PC-3 (cell line): ENCODE results near the gene CXCR4.

Experiments used
- EZH2 ChIP-seq: fragments of 300-600 bp; sonication (generic); IDR thresholded peaks from one replicate; pipeline ENCODE4 v1.6.1; 2017; ENCODE audit warnings: antibody characterized with exemption, mild to moderate bottlenecking, low read length; ENCODE audit not compliant: unreplicated experiment
- TF ChIP-seq, protein P1 (sequence below): fragments of 300-600 bp; sonication (generic); conservative IDR thresholded peaks from 2 replicates; pipeline ENCODE4 v1.5.1; 2017; ENCODE audit warnings: antibody characterized with exemption, low read depth, mild to moderate bottlenecking, low read length

DNA sequence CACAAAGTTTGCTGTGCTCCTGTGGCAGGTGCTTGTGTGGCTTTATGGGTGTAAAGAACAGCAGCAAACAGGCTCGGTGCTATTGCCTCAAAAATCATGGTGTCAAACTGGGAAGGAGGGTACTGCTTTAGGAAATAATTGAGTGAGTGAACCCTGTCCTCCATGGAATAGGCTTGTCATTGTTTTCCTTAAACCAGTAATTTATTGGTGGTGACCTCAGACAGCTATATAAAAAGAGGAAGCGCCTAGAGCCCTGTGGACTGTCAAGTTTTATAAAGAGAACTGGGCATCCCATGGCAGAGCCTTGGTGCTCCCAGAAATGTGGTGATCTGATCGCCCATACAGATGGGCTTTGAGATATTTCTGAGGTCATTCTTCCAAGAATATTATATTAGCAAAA is 4.7 kb upstream of the CXCR4 start:
- TF ChIP-seq, protein P1, sequence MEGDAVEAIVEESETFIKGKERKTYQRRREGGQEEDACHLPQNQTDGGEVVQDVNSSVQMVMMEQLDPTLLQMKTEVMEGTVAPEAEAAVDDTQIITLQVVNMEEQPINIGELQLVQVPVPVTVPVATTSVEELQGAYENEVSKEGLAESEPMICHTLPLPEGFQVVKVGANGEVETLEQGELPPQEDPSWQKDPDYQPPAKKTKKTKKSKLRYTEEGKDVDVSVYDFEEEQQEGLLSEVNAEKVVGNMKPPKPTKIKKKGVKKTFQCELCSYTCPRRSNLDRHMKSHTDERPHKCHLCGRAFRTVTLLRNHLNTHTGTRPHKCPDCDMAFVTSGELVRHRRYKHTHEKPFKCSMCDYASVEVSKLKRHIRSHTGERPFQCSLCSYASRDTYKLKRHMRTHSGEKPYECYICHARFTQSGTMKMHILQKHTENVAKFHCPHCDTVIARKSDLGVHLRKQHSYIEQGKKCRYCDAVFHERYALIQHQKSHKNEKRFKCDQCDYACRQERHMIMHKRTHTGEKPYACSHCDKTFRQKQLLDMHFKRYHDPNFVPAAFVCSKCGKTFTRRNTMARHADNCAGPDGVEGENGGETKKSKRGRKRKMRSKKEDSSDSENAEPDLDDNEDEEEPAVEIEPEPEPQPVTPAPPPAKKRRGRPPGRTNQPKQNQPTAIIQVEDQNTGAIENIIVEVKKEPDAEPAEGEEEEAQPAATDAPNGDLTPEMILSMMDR, result no peak
- no peak for TF ChIP-seq EZH2
